ENCODE measurements around the gene PFN1. TPM values are rescaled to one million over a fixed set of nuclear protein-coding genes. Genes with fewer than 3 reads are reported as not detected.

The PFN1 gene
- total and polyA plus RNA-seq, 3 donors from 2014 or later = 244 to 349 (median 257) TPM

DNA sequence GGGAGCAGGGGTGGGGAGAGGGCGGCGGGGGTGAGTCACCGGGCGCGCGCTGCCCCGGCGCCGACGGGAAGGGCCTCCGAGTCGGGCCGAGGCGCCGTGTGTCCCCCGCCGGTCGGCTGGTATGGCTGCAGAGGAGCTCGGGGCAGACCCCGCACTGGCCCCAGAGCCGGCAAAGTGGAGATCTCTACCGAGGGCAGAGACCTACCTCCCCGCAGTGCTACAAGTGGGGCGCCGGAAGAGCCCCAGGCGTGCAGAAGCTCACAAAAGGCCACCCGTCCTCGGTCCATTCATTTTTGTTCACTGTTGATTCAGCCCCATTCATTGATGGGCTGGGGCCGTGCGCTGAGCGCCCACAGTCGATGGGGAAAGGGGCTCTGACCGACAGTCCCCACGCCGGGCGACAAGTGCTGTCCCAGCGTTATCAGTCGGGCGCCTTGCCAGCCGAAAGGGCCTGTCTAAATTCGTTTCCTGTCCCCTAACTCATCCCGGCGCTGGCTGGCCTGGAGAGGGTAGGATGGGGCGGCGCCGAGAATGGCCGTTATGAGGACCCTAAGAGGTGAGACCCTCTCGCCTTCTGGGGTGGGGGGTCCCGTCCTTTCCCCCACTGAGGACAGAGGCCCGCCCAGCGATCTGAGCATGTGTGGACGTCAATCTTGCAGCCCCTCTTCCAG lies 1.9 kb upstream of the PFN1 start:
- Histone ChIP-seq H3K4me1 (peaks cover 17% of the 10 kb centered on the region), H3K27me3 (no peaks in the 10 kb centered on the region), H3K27ac (peak overlapping the region in 1 of 2 donors; percentile 91), H3K36me3 (ENCODE audit: low read depth, missing control alignments) (no peaks in the 10 kb centered on the region), H3K9me3 (no peaks in the 10 kb centered on the region), H3K4me3 (peak overlapping the region; percentile 90 to 99)
- TF ChIP-seq, protein P1, sequence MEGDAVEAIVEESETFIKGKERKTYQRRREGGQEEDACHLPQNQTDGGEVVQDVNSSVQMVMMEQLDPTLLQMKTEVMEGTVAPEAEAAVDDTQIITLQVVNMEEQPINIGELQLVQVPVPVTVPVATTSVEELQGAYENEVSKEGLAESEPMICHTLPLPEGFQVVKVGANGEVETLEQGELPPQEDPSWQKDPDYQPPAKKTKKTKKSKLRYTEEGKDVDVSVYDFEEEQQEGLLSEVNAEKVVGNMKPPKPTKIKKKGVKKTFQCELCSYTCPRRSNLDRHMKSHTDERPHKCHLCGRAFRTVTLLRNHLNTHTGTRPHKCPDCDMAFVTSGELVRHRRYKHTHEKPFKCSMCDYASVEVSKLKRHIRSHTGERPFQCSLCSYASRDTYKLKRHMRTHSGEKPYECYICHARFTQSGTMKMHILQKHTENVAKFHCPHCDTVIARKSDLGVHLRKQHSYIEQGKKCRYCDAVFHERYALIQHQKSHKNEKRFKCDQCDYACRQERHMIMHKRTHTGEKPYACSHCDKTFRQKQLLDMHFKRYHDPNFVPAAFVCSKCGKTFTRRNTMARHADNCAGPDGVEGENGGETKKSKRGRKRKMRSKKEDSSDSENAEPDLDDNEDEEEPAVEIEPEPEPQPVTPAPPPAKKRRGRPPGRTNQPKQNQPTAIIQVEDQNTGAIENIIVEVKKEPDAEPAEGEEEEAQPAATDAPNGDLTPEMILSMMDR (IDR thresholded peaks at IDR 0.05) = no peak
- no peak for DNase-seq
- intact Hi-C loops (cut with DNase I; ENCODE audit: low total_unique reads) = no loop called here
- 11 to 20% methylated on average over 19 to 26 of the region's 52 CpGs for WGBS, 2 donors

DNA sequence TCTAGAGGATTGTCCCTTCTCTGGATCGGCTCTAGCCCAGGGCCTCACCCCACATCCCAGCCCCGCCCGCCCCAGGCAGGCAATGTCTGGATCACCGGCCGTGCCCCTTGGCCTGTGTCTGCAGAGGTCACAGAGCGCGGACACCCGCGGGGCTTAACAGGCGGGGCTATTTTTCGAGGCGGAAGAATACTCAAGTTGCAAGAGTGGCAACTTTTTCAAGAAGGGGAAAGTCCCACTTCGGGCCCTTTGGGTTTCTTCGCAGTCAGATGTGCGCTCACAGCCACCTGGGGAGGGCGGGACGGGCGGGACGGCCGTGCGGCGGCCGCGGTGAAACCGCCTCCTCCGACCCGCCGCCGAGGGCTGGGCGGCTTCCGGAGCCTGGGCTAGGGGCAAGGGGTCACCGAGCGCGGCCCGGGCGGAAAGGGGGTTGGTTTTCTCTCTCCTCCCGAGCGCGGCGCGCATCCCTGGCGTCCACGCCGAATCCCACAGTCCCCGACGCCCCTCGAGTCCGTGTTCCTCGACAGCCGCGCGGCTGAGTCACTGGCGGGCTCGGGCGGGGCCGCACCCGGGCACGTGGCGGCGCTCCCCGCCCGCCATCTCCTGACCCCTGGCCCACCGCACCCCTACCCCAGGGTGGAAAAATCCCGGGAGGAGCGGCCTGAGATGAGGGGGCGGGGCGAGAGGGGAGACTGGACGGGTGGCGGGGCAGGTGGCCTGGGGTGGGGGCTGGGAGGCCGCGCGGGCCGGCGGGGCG lies 1.2 kb upstream of the PFN1 start:
- H3K27me3 ChIP-seq = no peaks in the 10 kb centered on the region
- peaks cover 20% of the 10 kb centered on the region for H3K4me1 ChIP-seq
- H3K4me3 ChIP-seq = peak overlapping the region; percentile 90 to 99
- H3K9me3 ChIP-seq = no peaks in the 10 kb centered on the region
- H3K36me3 ChIP-seq (ENCODE audit: low read depth, missing control alignments) = no peaks in the 10 kb centered on the region
- TF ChIP-seq POLR2A (IDR thresholded peaks at IDR 0.05) = no peak
- TF ChIP-seq, protein P1 (IDR thresholded peaks at IDR 0.05) = no peak
- H3K27ac ChIP-seq = peak overlapping the region; percentile 82 to 91
- intact Hi-C loops (cut with DNase I; ENCODE audit: low total_unique reads) = no loop called here
- WGBS, 2 donors = 0 to 2% methylated on average over 10 to 55 of the region's 75 CpGs
- DNase-seq = peak; percentile 70

DNA sequence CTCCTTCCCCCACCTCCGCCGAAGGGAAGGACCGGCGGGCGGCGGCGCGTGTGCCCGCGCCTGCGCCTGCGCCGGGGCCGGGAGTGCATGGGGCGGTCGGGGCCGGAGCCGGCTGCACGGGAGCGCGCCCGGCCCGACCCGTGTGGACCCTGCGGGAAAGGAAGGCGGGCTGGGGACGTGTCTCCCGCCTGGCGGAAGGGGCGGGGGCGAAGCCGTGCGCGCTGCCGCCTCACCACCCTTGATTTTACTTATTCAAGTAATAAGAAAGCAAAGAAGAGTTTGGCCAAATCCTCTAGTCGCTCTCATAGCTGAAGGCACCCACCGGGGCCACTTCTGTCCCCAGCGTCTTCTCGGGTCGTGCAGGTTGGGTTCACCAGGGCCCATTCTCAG lies 596 bp upstream of the PFN1 start:
- WGBS, 2 donors = 0 to 1% methylated on average over 19 to 40 of the region's 40 CpGs
- intact Hi-C loops (cut with DNase I; ENCODE audit: low total_unique reads) = no loop called here
- DNase-seq = peak; percentile 76
- H3K27me3 ChIP-seq = no peaks in the 10 kb centered on the region
- H3K27ac ChIP-seq = peak overlapping the region; percentile 82 to 91
- H3K4me3 ChIP-seq = peak overlapping the region; percentile 90 to 99
- peaks cover 20% of the 10 kb centered on the region for H3K4me1 ChIP-seq
- no peaks in the 10 kb centered on the region for H3K9me3 ChIP-seq
- TF ChIP-seq, protein P1 (IDR thresholded peaks at IDR 0.05) = no peak
- TF ChIP-seq POLR2A (IDR thresholded peaks at IDR 0.05) = no peak
- no peaks in the 10 kb centered on the region for H3K36me3 ChIP-seq (ENCODE audit: low read depth, missing control alignments)

DNA sequence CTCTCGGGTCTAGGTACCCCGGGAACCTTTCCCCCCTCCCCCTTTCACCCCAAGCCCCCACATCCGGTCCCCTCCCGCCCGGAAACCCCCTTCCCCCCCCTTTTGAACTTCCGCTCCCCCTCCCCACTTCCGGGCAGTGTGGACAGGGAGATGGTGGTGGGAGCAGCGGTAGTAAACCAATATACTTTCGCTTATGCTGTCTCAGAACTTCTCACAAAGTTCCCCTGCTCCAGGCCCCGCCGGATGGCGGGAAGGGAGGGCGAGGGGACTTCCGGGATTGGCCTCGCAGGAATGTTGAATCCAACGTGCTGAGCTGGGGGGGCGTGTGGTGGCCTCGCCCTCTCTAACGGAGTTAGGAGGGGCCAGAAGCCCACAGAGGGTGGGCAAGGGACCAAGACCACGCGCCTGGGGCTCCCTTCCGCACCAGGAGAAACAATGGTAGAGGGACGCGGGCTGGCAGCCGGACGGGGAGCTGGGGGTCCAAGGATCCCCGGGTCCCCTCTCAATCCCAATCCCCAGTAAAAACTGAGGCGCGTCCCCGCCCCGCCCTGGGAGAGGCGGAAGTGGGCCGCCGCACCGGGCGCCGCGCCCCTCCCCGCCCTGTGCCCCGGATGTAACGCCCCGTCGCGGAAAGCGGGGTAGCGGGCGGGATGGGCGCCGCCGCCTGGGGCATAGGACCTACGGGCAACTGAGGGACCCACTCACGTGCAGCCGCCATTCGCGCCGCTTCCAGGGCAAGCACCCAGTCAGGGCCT lies 742 bp downstream of the PFN1 start:
- peaks cover 20% of the 10 kb centered on the region for H3K4me1 ChIP-seq

More for the DNA sequence above, 742 bp downstream of the PFN1 start:
- Histone ChIP-seq H3K27me3 (no peaks in the 10 kb centered on the region), H3K36me3 (ENCODE audit: low read depth, missing control alignments) (no peaks in the 10 kb centered on the region), H3K4me3 (peak overlapping the region; percentile 90 to 99), H3K9me3 (no peaks in the 10 kb centered on the region), H3K27ac (peak overlapping the region; percentile 91 to 92)
- 0 to 2% methylated on average over 19 to 48 of the region's 56 CpGs for WGBS, 2 donors
- intact Hi-C loops (cut with DNase I; ENCODE audit: low total_unique reads) = no loop called here
- TF ChIP-seq, protein P1 (IDR thresholded peaks at IDR 0.05) = no peak
- TF ChIP-seq POLR2A (IDR thresholded peaks at IDR 0.05) = no peak
- DNase-seq = peak; percentile 56

Measured in testis (tissue), 3 donors.